Spleen (tissue), 7 donors: ENCODE results near the gene IL22RA1.

ENCODE experiments used
- CTCF ChIP-seq, 11 experiments: fragments of 200-600 bp in 7 of 11; fragments of 450-650 bp in 4 of 11; sonication (generic) in 4 of 11; IDR thresholded peaks in 8 of 11; conservative IDR thresholded peaks in 3 of 11; 1 replicate in 7 of 11; 2 replicates in 4 of 11; pipeline versions ENCODE4 v1.4.0 to v1.8.0; 2016 to 2021; ENCODE audit warnings: antibody characterized with exemption in 11 of 11, inconsistent platforms in 4 of 11, mild to moderate bottlenecking in 1 of 11
- POLR2AphosphoS5 ChIP-seq, 3 donors: sonication (generic); formaldehyde crosslinking; IDR thresholded peaks; one replicate each; pipeline ENCODE4 v1.5.1; 2017; ENCODE audit warnings: antibody characterized with exemption in 3 of 3
- donor health status: DM: no; HTN: no; CAD: no; lungs with moderate emphysema.
- donor health status: DM: no; HTN: no; CAD: no.
- donor health status: DM: no; HTN: no; CAD: no.

- TF ChIP-seq CTCF (IDR thresholded peaks at IDR 0.05 in 8 of 11, conservative IDR thresholded peaks at IDR 0.05 in 3 of 11) (no peak), POLR2AphosphoS5 (IDR thresholded peaks at IDR 0.05) (no peak)
Observed at GRCh38 chr1:24071941-24072340, 71.0 kb downstream of the IL22RA1 start.
